Femur (tissue), 1 donor: Measurements from ENCODE around the gene NR4A1.

Source experiments
- DNase-seq: peaks from one replicate; pipeline ENCODE4 v3.0.0-alpha.2; 2017

NR4A1 gene

DNA sequence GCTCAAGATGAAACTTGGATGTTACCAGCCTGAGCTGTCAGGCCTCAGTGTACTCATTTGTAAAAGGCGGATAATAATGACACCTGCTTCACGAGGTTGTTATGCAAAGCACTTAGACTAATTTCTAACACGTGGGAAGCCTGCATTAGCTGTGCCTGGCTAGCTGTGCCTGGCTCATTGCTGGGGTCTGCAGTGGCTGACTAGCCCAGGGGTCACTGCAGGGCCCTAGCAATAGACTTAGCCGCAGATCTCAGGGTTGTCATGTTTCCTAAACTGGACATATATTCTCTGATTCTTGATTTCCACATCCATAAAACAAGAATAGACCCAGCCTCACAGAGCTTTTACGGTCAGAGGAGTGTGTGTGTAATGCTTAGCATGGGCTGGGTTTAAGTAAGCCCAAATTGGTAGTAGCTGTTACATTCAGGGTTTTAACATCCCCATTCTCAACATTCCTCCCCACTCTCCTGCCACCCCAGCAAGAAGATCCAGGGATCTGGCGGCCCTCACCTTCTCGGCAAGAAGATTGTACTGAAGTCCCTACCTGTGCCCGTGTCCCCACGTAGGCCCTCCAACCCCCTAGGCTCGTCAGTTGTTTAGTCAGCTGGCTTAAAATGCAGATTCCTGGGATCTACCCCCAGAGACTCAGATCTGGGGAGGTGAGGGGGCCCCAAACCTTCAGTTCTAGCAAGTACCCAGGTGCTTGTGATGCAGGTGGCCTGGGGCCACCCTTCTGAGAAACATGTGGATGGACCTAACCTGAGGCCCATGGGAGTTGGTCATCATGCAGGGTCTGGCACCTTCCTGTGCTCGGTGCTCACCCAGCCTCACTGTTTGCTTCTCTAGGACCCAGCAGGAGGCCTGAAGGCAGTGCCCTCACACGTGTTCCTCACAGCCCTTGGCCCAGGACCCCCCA is 8.6 kb downstream of the NR4A1 start:
- DNase-seq: peak; percentile 81

DNA sequence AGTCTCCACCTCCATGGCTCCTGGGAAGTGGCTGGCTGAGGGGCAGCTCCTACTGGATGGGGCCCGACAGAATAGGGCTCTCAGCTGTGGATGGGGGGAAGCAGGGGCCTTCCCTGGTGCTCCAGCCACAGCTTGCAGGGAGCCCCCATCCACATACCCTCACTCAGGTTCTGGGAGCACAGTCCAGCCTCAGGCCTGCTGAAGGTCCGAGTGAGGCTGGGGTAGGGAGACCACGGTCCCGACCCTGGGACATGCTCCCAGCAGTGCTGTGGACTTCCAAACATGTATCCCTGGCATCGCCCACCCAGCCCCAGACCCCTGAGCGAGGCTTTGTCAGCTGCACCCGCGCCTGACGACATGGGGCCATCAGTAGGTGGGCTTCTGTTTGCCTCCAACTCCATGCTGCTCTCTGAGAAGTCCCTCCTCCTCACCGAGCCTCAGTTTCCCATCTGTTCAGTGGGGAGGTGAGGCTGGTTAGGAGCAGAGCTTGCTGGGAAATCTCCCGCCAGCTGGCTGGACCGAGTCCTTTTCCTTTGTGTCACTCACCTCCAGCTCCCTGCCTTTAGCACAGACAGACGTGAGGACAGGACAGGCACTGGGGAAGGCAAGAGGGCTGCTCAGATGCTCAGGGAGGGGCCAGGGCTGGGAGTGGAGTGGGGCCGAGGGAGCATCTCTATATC is 9.4 kb downstream of the NR4A1 start:
- no peak for DNase-seq

- peak; percentile 41 for DNase-seq
Measured at GRCh38 chr12:52061470-52062166, 10.4 kb downstream of the NR4A1 start.

- DNase-seq: no peak
Measured at GRCh38 chr12:52062167-52063081, 11.2 kb downstream of the NR4A1 start.

DNA sequence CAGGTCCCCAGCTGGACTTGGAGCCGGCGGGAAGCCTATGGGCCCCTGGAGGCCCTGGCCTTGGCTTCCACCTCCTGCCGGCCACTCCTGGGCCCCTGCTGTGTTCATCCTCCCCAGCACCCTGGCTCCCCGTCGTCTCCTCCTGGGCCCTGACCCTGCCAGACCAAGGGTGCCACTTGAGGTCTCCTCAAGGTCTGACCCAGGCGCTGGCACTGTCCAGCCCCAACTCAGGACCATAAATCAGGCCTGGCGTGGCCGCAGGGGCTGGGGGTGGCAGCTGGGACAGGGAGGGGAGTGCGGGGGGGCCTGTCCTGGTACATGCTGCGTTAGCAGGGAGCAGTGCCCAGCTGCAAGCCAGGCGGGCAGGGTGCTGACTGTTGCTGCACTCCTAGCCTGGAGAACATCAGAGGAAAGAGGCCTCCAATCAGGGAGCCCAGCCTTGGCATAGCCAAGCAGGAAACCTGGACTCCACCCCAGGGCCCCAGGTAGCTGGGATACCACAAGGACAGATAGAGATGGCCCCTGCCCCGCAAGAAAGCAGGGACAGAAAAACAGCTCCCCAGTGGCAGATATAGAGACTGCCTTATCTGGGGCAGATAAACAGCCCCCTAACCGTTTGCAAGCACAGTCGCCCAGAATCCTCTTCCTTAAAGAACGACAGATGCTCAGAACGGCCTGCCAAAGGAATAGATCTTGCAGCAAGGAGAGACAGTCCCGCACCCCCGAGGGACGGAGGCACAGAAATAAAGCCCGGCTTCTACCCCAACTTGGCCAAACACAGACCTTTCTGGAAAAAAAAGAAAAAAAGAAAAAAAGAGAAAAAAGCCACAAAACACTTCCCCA is 12.1 kb downstream of the NR4A1 start:
- DNase-seq: no peak

DNA sequence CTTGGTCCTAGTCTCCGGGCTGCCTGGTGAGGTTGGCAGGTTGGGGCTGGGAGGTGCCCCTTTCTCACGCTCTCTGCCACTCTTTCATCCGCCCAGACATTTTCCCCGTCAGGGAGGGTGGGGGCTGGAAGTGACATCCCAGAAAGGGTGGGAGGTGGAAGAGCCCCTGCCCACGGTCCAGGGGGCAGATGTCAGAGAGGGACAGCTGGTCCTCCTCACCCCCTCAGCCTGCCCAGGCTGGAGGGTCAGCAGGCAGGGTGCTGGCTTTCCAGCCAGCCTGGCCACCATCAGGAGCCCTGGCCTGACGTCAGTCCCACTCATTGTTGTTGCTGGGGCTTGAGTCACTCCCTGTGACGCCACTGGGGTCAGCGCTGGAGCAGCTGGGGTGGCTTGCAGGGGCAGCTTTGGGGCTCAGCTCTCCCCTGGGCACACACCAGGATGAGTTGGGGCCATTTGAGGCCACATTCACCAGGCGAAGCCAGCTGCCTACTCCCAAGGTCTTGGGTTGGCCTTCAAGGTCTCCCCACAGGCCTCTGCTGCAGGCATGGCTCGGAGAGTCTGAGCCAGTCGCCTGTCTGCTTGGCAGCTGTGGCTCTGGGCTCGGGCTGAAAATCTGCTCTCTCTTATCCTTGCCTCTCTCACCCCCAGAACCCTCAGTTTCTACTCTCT is 12.9 kb downstream of the NR4A1 start:
- DNase-seq: no peak

DNA sequence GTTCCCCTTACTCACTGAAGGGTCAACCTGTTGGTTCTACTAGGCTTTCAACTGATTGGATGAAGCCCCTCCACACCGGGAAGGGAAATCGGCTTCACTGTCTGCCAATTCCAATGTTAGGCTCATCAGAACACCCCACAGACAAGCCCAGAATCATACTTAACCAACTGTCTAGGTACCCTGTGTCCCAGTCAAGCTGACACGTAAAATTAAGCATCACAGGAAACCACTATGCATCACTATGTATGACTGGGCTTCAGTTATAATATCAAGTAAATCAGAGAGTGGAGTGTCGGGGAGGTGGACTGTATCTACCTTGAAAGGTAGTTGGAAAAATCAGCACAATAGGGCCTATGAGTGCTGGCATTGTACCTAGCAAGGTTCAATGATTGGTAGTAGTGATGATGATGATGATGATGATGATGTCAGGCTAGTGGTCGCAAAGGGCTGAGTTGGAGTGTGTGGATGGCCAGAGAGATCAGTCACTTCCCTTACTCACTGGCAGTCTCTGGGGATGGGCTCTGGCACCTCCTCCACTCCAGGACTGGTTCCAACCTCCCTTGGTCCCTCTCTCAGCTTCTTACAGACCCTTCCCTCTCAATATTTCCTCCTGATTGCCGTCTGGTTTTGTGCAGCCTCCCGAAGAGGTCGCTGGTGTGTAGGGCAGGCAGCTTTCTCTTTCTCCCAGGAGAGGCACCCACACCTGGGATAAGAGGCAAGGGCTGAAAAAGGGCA is 15.3 kb downstream of the NR4A1 start:
- DNase-seq: no peak

DNA sequence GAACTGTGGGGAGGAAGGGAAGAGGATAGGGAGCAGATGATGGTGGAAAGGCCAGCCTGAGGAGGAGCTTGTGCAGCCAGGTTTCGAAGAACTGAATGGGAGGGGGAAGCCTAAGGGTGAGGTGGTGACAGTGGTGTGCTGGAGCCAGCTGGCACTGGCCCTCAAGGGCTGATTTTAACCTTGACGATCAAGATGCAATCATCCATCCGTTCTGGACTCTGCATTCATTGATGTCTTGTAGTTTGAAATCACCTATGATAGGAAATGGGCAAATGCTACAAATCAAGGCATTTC is 15.8 kb downstream of the NR4A1 start:
- no peak for DNase-seq

GRCh38 chr12:52069327-52070184 is 18.3 kb downstream of the NR4A1 start, which contains the start of gene ATG101:
ATG101 (plus strand) TSS chr12:52069978; CDS start chr12:52073651, 3,673 bp downstream.
- peak; percentile 94 for DNase-seq

GRCh38 chr12:52070185-52070925 is 19.1 kb downstream of the NR4A1 start:
- no peak for DNase-seq

GRCh38 chr12:52073531-52074381 is 22.5 kb downstream of the NR4A1 start:
- DNase-seq: peak; percentile 62

DNA sequence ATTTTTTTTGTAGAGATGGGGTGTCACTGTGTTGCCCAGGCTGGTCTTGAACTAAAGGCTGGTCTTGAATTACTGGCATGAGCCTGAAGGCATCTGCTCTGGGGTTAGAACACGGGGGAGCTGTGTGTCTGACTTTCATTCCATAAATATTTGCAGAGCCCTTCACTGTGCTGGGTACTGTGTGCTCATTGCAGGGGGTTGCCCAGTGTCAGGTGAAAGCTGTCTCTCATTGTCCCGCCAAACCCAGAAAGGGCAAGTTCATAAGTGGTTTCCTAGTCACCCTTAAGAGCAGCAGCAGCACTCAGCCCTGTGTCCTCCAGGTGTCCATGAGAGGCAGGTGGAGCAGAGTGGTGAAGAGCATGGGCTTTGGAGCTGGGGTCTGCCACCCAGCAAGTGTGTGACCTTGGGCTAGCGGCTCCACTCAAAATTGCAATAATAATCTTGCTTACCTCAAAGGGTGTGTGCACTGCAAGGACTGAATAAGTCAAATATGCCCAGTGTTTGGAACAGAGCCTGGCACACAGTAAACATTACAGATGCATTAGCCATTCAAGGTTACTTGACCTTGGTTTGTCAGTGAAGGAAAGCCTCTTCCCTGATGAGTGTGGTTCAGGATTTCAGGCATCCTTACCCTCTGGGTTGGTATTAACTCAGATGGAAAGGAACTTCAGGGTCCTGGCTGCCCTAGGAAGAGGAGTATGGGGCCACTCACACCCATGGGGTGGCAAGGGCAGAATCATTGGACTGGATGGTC is 23.9 kb downstream of the NR4A1 start:
- DNase-seq: no peak

- no peak for DNase-seq
Measured at GRCh38 chr12:52076811-52077210, 25.6 kb downstream of the NR4A1 start.

DNA sequence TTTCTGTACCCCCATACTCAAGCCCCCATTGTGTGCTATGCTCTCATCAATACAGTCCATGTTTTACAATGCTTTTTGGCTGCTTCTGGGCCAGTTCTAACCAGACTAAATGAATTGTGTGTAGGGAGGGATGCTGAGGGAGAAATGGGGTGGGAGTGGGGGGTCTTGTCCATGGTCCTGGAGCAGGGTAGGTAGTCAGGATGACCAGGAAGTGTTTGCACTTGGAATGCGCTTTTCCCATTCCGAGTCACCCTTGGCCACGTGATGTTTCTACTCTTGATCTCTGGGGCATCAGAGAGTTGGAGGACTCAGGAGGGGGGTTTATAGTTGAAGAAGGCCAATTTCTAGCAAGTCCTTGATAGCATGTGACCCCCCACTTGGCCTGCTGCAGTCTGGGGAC is 27.0 kb downstream of the NR4A1 start:
- DNase-seq: no peak

GRCh38 chr12:52079576-52080402 is 28.5 kb downstream of the NR4A1 start, which contains the start of gene SMIM41:
SMIM41 (plus strand) TSS chr12:52079704; CDS start chr12:52079780, 76 bp downstream.
- DNase-seq: no peak
